GM23248 (cell line): ENCODE data around the gene TCF4. TPM values are rescaled to one million over a fixed set of nuclear protein-coding genes. Genes with fewer than 3 reads are reported as not detected.

Experiments
- DNase-seq: peaks from one replicate; pipeline ENCODE4 v3.0.0-alpha.2; 2015
- H2AFZ ChIP-seq: fragments of 200-600 bp; sonication (generic); 2 replicates; pipeline ENCODE4 v1.6.1; 2016; ENCODE audit warnings: antibody characterized with exemption
- H3F3A ChIP-seq: fragments of 200-600 bp; sonication (generic); 2 replicates; pipeline ENCODE4 v1.6.1; 2016; ENCODE audit warnings: mild to moderate bottlenecking, antibody characterized with exemption, mixed run types; ENCODE audit not compliant: insufficient read depth
- H3K27ac ChIP-seq: fragments of 200-600 bp; sonication (generic); 2 replicates; pipeline ENCODE4 v1.5.1; 2016; ENCODE audit warnings: mild to moderate bottlenecking
- H3K27me3 ChIP-seq: fragments of 200-600 bp; sonication (generic); replicated peaks from 2 replicates; pipeline ENCODE4 v1.6.1; 2016; ENCODE audit warnings: mild to moderate bottlenecking; ENCODE audit not compliant: insufficient read depth
- H3K36me3 ChIP-seq: fragments of 200-600 bp; sonication (generic); 2 replicates; pipeline ENCODE4 v1.6.1; 2016; ENCODE audit warnings: low read depth, mild to moderate bottlenecking
- H3K4me1 ChIP-seq: fragments of 200-600 bp; sonication (generic); 2 replicates; pipeline ENCODE4 v1.6.1; 2016; ENCODE audit warnings: mild to moderate bottlenecking; ENCODE audit not compliant: insufficient read depth
- H3K4me2 ChIP-seq: fragments of 200-600 bp; sonication (generic); one replicate; pipeline ENCODE4 v1.6.1; 2016; ENCODE audit warnings: mild to moderate bottlenecking; ENCODE audit not compliant: unreplicated experiment
- H3K4me3 ChIP-seq: fragments of 200-600 bp; sonication (generic); 2 replicates; pipeline ENCODE4 v1.5.1; 2016; ENCODE audit warnings: mild to moderate bottlenecking
- H3K79me2 ChIP-seq: fragments of 200-600 bp; sonication (generic); 2 replicates; pipeline ENCODE4 v1.6.1; 2016; ENCODE audit warnings: mild to moderate bottlenecking; ENCODE audit not compliant: insufficient read depth
- H3K9ac ChIP-seq: fragments of 200-600 bp; sonication (generic); 2 replicates; pipeline ENCODE4 v1.6.1; 2016; ENCODE audit warnings: mild to moderate bottlenecking
- H3K9me2 ChIP-seq: fragments of 200-600 bp; sonication (generic); 2 replicates; pipeline ENCODE4 v1.6.1; 2016; ENCODE audit warnings: mixed run types, mild to moderate bottlenecking, moderate library complexity; ENCODE audit not compliant: insufficient read depth
- H3K9me3 ChIP-seq: fragments of 200-600 bp; sonication (generic); one replicate; pipeline ENCODE4 v1.6.1; 2017; ENCODE audit warnings: low read depth
- H4K20me1 ChIP-seq: fragments of 200-600 bp; sonication (generic); 2 replicates; pipeline ENCODE4 v1.6.0; 2016; ENCODE audit not compliant: insufficient read depth
- EZH2 ChIP-seq: fragments of 200-600 bp; sonication (generic); IDR thresholded peaks from 2 replicates; pipeline ENCODE4 v1.6.1; 2018; ENCODE audit warnings: antibody characterized with exemption, mild to moderate bottlenecking; ENCODE audit not compliant: insufficient read depth, poor library complexity, severe bottlenecking
- EZH2phosphoT487 ChIP-seq: fragments of 200-600 bp; sonication (generic); IDR thresholded peaks from 2 replicates; pipeline ENCODE4 v1.6.1; 2018; ENCODE audit warnings: antibody characterized with exemption, moderate library complexity, mild to moderate bottlenecking, low read depth; ENCODE audit not compliant: insufficient read depth
- WGBS, 2 experiments: methylation state at CpG; one replicate each; pipeline ENCODE4 v1.1.6; 2015 to 2017; ENCODE audit warnings: low lambda C conversion rate in 2 of 2, low coverage in 1 of 2; ENCODE audit errors: missing lambda C conversion rate in 2 of 2; 5-methylcytosine and 5-hydroxymethylcytosine counted together
- in situ Hi-C: fragments of 300-500 bp; cut with MboI; formaldehyde crosslinking; loops from 2 replicates; pipeline ENCODE4 v1.15.0; 2020
- polyA plus RNA-seq: library from polyadenylated mRNA; unstranded; fragments of >200 nt; fragmentation: Nextera tagmentation; extraction: Ambion mirVana; gene quantifications from 2 replicates; pipeline ENCODE4 v1.2.1, GENCODE V29; 2016
- total RNA-seq: library from RNA; depleted of rRNA; stranded (reverse); fragments of >200 nt; shearing (Covaris generic); gene quantifications from 2 replicates; pipeline ENCODE4 v1.2.3, GENCODE V29; 2014

TCF4 gene
- total and polyA plus RNA-seq, 2 experiments from 2014 or later, result 54.5 to 59.3 TPM

GRCh38 chr18:55319459-55320193 is 268.4 kb downstream of the TCF4 start:
- H3K79me2 ChIP-seq, result peaks cover 88% of the 10 kb centered on the region
- no peaks in the 10 kb centered on the region for H3K9me3 ChIP-seq
- peaks cover 58% of the 10 kb centered on the region for H3K4me1 ChIP-seq
- TF ChIP-seq EZH2, result no peak
- no peak for TF ChIP-seq EZH2phosphoT487
- no peaks in the 10 kb centered on the region for H3K9me2 ChIP-seq
- H3K27me3 ChIP-seq, result no peaks in the 10 kb centered on the region
- no peaks in the 10 kb centered on the region for H4K20me1 ChIP-seq
- in situ Hi-C loops, result no loop called here
- H3K4me3 ChIP-seq, result peak overlapping the region; percentile 87
- H3K4me2 ChIP-seq, result peak overlapping the region; percentile 100
- H3K9ac ChIP-seq, result peak overlapping the region; percentile 85
- 1 to 2% methylated on average over 6 of the region's 6 CpGs for WGBS, 2 experiments
- peak; percentile 85 for DNase-seq
- H3K36me3 ChIP-seq, result no peaks in the 10 kb centered on the region
- peak overlapping the region; percentile 79 for H2AFZ ChIP-seq
- peaks cover 45% of the 10 kb centered on the region for H3F3A ChIP-seq
- peak overlapping the region; percentile 94 for H3K27ac ChIP-seq

- no peaks in the 10 kb centered on the region for H3K9me2 ChIP-seq
- WGBS, 2 experiments, result 3 to 5% methylated on average over 3 of the region's 3 CpGs
- peak overlapping the region; percentile 94 for H3K27ac ChIP-seq
- H3K4me2 ChIP-seq, result peak overlapping the region; percentile 100
- H2AFZ ChIP-seq, result peak overlapping the region; percentile 79
- no peaks in the 10 kb centered on the region for H4K20me1 ChIP-seq
- no peak for TF ChIP-seq EZH2
- no peak for TF ChIP-seq EZH2phosphoT487
- no peaks in the 10 kb centered on the region for H3K9me3 ChIP-seq
- H3K4me1 ChIP-seq, result peaks cover 57% of the 10 kb centered on the region
- peaks cover 88% of the 10 kb centered on the region for H3K79me2 ChIP-seq
- no peaks in the 10 kb centered on the region for H3K36me3 ChIP-seq
- peak overlapping the region; percentile 87 for H3K4me3 ChIP-seq
- H3K27me3 ChIP-seq, result no peaks in the 10 kb centered on the region
- peaks cover 45% of the 10 kb centered on the region for H3F3A ChIP-seq
- peak overlapping the region; percentile 85 for H3K9ac ChIP-seq
- peak; percentile 67 for DNase-seq
- in situ Hi-C loops, result no loop called here
These were observed 269.0 kb downstream of the TCF4 start for GRCh38 chr18:55318951-55319441.

- in situ Hi-C loops, result no loop called here
- Histone ChIP-seq H3K9ac (peak overlapping the region; percentile 85), H3K9me2 (no peaks in the 10 kb centered on the region), H2AFZ (peak overlapping the region; percentile 49), H3F3A (peaks cover 38% of the 10 kb centered on the region), H3K9me3 (no peaks in the 10 kb centered on the region), H3K36me3 (no peaks in the 10 kb centered on the region), H3K27ac (peak overlapping the region; percentile 94), H3K4me2 (peak overlapping the region; percentile 100), H3K4me1 (peaks cover 54% of the 10 kb centered on the region), H3K79me2 (peaks cover 88% of the 10 kb centered on the region), H4K20me1 (no peaks in the 10 kb centered on the region), H3K4me3 (peak overlapping the region; percentile 87), H3K27me3 (no peaks in the 10 kb centered on the region)
- 0 out of 2 replicates have a peak, but pooled peaks have one; percentile 11 for TF ChIP-seq EZH2phosphoT487
- TF ChIP-seq EZH2, result no peak
- DNase-seq, result peak; percentile 59
- WGBS, 2 experiments, result 3 to 7% methylated on average over 6 of the region's 6 CpGs
These were observed 270.1 kb downstream of the TCF4 start for GRCh38 chr18:55317864-55318263.

- peak overlapping the region; percentile 49 for H2AFZ ChIP-seq
- TF ChIP-seq EZH2, result no peak
- TF ChIP-seq EZH2phosphoT487, result no peak
- H3K9ac ChIP-seq, result peak overlapping the region; percentile 85
- no peaks in the 10 kb centered on the region for H3K27me3 ChIP-seq
- H3F3A ChIP-seq, result peaks cover 38% of the 10 kb centered on the region
- H3K4me3 ChIP-seq, result peak overlapping the region; percentile 87
- H3K27ac ChIP-seq, result peak overlapping the region; percentile 94
- no peaks in the 10 kb centered on the region for H3K36me3 ChIP-seq
- peaks cover 90% of the 10 kb centered on the region for H3K79me2 ChIP-seq
- in situ Hi-C loops, result no loop called here
- H3K4me1 ChIP-seq, result peaks cover 52% of the 10 kb centered on the region
- H3K4me2 ChIP-seq, result peak overlapping the region; percentile 100
- no peak for DNase-seq
- H3K9me3 ChIP-seq, result no peaks in the 10 kb centered on the region
- no peaks in the 10 kb centered on the region for H3K9me2 ChIP-seq
- H4K20me1 ChIP-seq, result no peaks in the 10 kb centered on the region
- 26 to 38% methylated on average over 1 of the region's 1 CpG for WGBS, 2 experiments
These were observed 270.7 kb downstream of the TCF4 start for GRCh38 chr18:55317324-55317723.
